Measurements from ENCODE around the gene EML1. TPM values are rescaled to one million over a fixed set of nuclear protein-coding genes. Genes with fewer than 3 reads are reported as not detected.

Gene EML1
- polyA plus RNA-seq, 1 donor from 2014 or later, result 21.7 TPM

- TF ChIP-seq TAF1 (IDR thresholded peaks at IDR 0.05; ENCODE audit: low read depth) (no peak), EZH2 (IDR thresholded peaks at IDR 0.05; ENCODE audit: borderline replicate concordance, insufficient read depth, low read length, poor library complexity, severe bottlenecking) (no peak), MXI1 (conservative IDR thresholded peaks at IDR 0.05; ENCODE audit: poor library complexity, severe bottlenecking) (no peak), RAD21 (conservative IDR thresholded peaks at IDR 0.05) (no peak), POLR2AphosphoS5 (IDR thresholded peaks at IDR 0.05) (no peak), SMC3 (conservative IDR thresholded peaks at IDR 0.05; ENCODE audit: poor library complexity) (no peak), EP300 (conservative IDR thresholded peaks at IDR 0.05; ENCODE audit: poor library complexity, severe bottlenecking) (no peak), CTCF (IDR thresholded peaks at IDR 0.05; ENCODE audit: poor library complexity, severe bottlenecking) (no peak), REST (IDR thresholded peaks at IDR 0.05; ENCODE audit: borderline replicate concordance) (no peak)
- no peak overlapping the region for H3K9ac ChIP-seq (ENCODE audit: low read length)
- H3K4me3 ChIP-seq (ENCODE audit: low read length), result no peak overlapping the region
- no peaks in the 10 kb centered on the region for H3K9me3 ChIP-seq (ENCODE audit: low read length)
- H3F3A ChIP-seq (ENCODE audit: insufficient read depth, low read length, poor library complexity, severe bottlenecking), result no peaks in the 10 kb centered on the region
- no peaks in the 10 kb centered on the region for H3K27me3 ChIP-seq (ENCODE audit: insufficient read depth, low read depth, low read length)
- no peak overlapping the region for H3K4me2 ChIP-seq (ENCODE audit: low read length)
- H3K9me2 ChIP-seq (ENCODE audit: insufficient read depth, low read length), result no peaks in the 10 kb centered on the region
- no peak overlapping the region for H3K27ac ChIP-seq (ENCODE audit: low read length)
- no peaks in the 10 kb centered on the region for H4K20me1 ChIP-seq (ENCODE audit: insufficient read depth)
- H2AFZ ChIP-seq (ENCODE audit: low read depth, low read length), result no peak overlapping the region
- no peaks in the 10 kb centered on the region for H3K79me2 ChIP-seq (replicated peaks; ENCODE audit: insufficient read depth, low read length)
- peaks cover 11% of the 10 kb centered on the region for H3K36me3 ChIP-seq (ENCODE audit: insufficient read depth, low read length)
Observed at GRCh38 chr14:99924379-99924778, 131.2 kb downstream of the EML1 start.

GRCh38 chr14:99925471-99925870 lies 132.3 kb downstream of the EML1 start:
- Histone ChIP-seq H3K27ac (ENCODE audit: low read length) (no peak overlapping the region), H3K4me2 (ENCODE audit: low read length) (no peak overlapping the region), H3K9ac (ENCODE audit: low read length) (no peak overlapping the region), H3K79me2 (replicated peaks; ENCODE audit: insufficient read depth, low read length) (no peaks in the 10 kb centered on the region), H3K4me3 (ENCODE audit: low read length) (no peak overlapping the region), H3F3A (ENCODE audit: insufficient read depth, low read length, poor library complexity, severe bottlenecking) (no peaks in the 10 kb centered on the region), H4K20me1 (ENCODE audit: insufficient read depth) (no peaks in the 10 kb centered on the region), H3K9me3 (ENCODE audit: low read length) (no peaks in the 10 kb centered on the region), H2AFZ (ENCODE audit: low read depth, low read length) (no peak overlapping the region), H3K27me3 (ENCODE audit: insufficient read depth, low read depth, low read length) (no peaks in the 10 kb centered on the region), H3K9me2 (ENCODE audit: insufficient read depth, low read length) (no peaks in the 10 kb centered on the region), H3K36me3 (ENCODE audit: insufficient read depth, low read length) (peaks cover 11% of the 10 kb centered on the region)
- TF ChIP-seq POLR2AphosphoS5 (IDR thresholded peaks at IDR 0.05) (no peak), CTCF (IDR thresholded peaks at IDR 0.05; ENCODE audit: poor library complexity, severe bottlenecking) (no peak), EP300 (conservative IDR thresholded peaks at IDR 0.05; ENCODE audit: poor library complexity, severe bottlenecking) (no peak)

Data from neural cell (in vitro differentiated cells).